K562 (cell line): ENCODE data around the gene DBI. TPM values are rescaled to one million over a fixed set of nuclear protein-coding genes. Genes with fewer than 3 reads are reported as not detected.

Experiments used
- ATAC-seq: fragments of 200-7000 bp; cut with Tn5 transposase; 3 replicates; pipeline ENCODE4 v1.9.1; 2020; ENCODE audit warnings: moderate library complexity
- BruUV-seq: library from RNA; stranded (reverse); fragments of 400-500 nt; replicated peaks from 2 replicates; lab custom pipeline; 2021; lab: Mats Ljungman, UMichigan
- CTCF ChIA-PET: fragments of 300-600 bp; formaldehyde crosslinking; extraction: SDS; loops from one replicate; lab custom pipeline; 2021; ENCODE audit warnings: low intra/inter-chr PET ratio; lab: Yijun Ruan, JAX
- POLR2A ChIA-PET: fragments of 300-600, 350-650 bp; sonication (Branson Sonifier 250); formaldehyde crosslinking; extraction: SDS; loops from one replicate; lab custom pipeline; 2021; ENCODE audit warnings: antibody characterized with exemption, inconsistent platforms; lab: Yijun Ruan, JAX
- DNase-seq, 4 experiments: peaks; one replicate each; pipeline versions ENCODE4 v3.0.0 to v3.0.0-alpha.2; 2011 to 2018; ENCODE audit warnings: low spot score in 3 of 4, mixed read lengths in 3 of 4; ENCODE audit errors: extremely low read depth in 1 of 4
- FAIRE-seq: peaks from 2 replicates; lab custom pipeline; 2011; peaks lifted over from hg19 to GRCh38; lab: Jason Lieb, UNC
- H2AFZ ChIP-seq: 2 replicates; pipeline ENCODE4 v1.6.0; 2011; ENCODE audit warnings: low read depth, low read length, control low read depth, inconsistent platforms
- H3K27ac ChIP-seq: fragments of 200-600 bp; 3 replicates; pipeline ENCODE4 v1.8.0; 2011; ENCODE audit warnings: low read depth, mild to moderate bottlenecking, control low read depth, inconsistent platforms, low read length, moderate library complexity, mixed read lengths; ENCODE audit errors: extremely low read depth
- H3K27me3 ChIP-seq, 2 experiments: fragments of 300-600 bp in 1 of 2; 2 replicates in 1 of 2; 3 replicates in 1 of 2; pipeline versions ENCODE4 v1.6.0 to v1.8.0; 2011; ENCODE audit warnings: inconsistent platforms in 2 of 2, low read length in 2 of 2, mild to moderate bottlenecking in 1 of 2, mixed read lengths in 1 of 2, moderate library complexity in 1 of 2; ENCODE audit not compliant: control insufficient read depth in 2 of 2, insufficient read depth in 2 of 2
- H3K36me3 ChIP-seq: fragments of 300-600 bp; 3 replicates; pipeline ENCODE4 v1.8.0; 2011; ENCODE audit warnings: mild to moderate bottlenecking, low read length, inconsistent platforms; ENCODE audit not compliant: control insufficient read depth, insufficient read depth
- H3K4me1 ChIP-seq, 2 experiments: fragments of 200-600 bp in 1 of 2; replicated peaks in 1 of 2; 2 replicates in 1 of 2; 3 replicates in 1 of 2; pipeline versions ENCODE4 v1.5.1 to v1.8.0; 2011; ENCODE audit warnings: inconsistent platforms in 2 of 2, low read length in 2 of 2, mild to moderate bottlenecking in 1 of 2, mixed read lengths in 1 of 2, moderate library complexity in 1 of 2; ENCODE audit not compliant: control insufficient read depth in 2 of 2, insufficient read depth in 2 of 2
- H3K4me2 ChIP-seq: 2 replicates; pipeline ENCODE4 v1.6.1; 2011; ENCODE audit warnings: low read length, control low read depth, inconsistent platforms, mixed read lengths; ENCODE audit not compliant: insufficient read depth
- H3K4me3 ChIP-seq: fragments of 200-600 bp; sonication (generic), shearing (Covaris generic); 2 replicates; pipeline ENCODE4 v1.5.1; 2016; ENCODE audit warnings: control low read depth, inconsistent platforms
- H3K79me2 ChIP-seq: fragments of 200-600 bp; 3 replicates; pipeline ENCODE4 v1.8.0; 2011; ENCODE audit warnings: low read length, inconsistent platforms; ENCODE audit not compliant: control insufficient read depth, insufficient read depth
- H3K9ac ChIP-seq, 2 experiments: 2 replicates each; pipeline versions ENCODE4 v1.6.0 to v1.6.1; 2011; ENCODE audit warnings: low read depth in 2 of 2, low read length in 2 of 2, control low read depth in 1 of 2, inconsistent platforms in 1 of 2, mild to moderate bottlenecking in 1 of 2, mixed read lengths in 1 of 2; ENCODE audit not compliant: insufficient read depth in 1 of 2
- H3K9me1 ChIP-seq: one replicate; pipeline ENCODE4 v1.6.0; 2011; ENCODE audit warnings: inconsistent platforms, mild to moderate bottlenecking, low read length, moderate library complexity; ENCODE audit not compliant: control insufficient read depth, insufficient read depth
- H3K9me3 ChIP-seq: replicated peaks from 2 replicates; pipeline ENCODE4 v1.5.1; 2011; ENCODE audit warnings: low read depth, low read length, inconsistent platforms; ENCODE audit not compliant: control insufficient read depth, insufficient read depth
- H4K20me1 ChIP-seq: replicated peaks from 2 replicates; pipeline ENCODE4 v1.6.1; 2011; ENCODE audit warnings: low read length, inconsistent platforms, mixed read lengths; ENCODE audit not compliant: control insufficient read depth, insufficient read depth
- BMI1 ChIP-seq: fragments of 150-350 bp; IDR thresholded peaks from 2 replicates; pipeline ENCODE4 v1.6.1; 2014; ENCODE audit warnings: low read length
- FIP1L1 ChIP-seq: fragments of 200-400 bp; formaldehyde crosslinking; IDR thresholded peaks from 2 replicates; pipeline ENCODE4 v1.6.1; 2018; ENCODE audit warnings: mild to moderate bottlenecking, low read depth, low read length; ENCODE audit not compliant: poor library complexity, severe bottlenecking
- KDM1A ChIP-seq, 2 experiments: fragments of 450-650 bp; IDR thresholded peaks; 2 replicates each; pipeline ENCODE4 v1.6.1; 2016; ENCODE audit warnings: mild to moderate bottlenecking in 2 of 2
- KDM5B ChIP-seq: fragments of 200-600 bp; sonication (generic); IDR thresholded peaks from 2 replicates; pipeline ENCODE4 v1.6.1; 2012; ENCODE audit warnings: low read depth, mild to moderate bottlenecking, moderate library complexity, low read length, control low read depth, inconsistent platforms; ENCODE audit not compliant: insufficient replicate concordance
- POLR2B ChIP-seq: fragments of 450-650 bp; IDR thresholded peaks from 2 replicates; pipeline ENCODE4 v1.6.1; 2018; ENCODE audit warnings: low read depth; ENCODE audit not compliant: partially characterized antibody
- ZNF217 ChIP-seq: sonication (generic); formaldehyde crosslinking; IDR thresholded peaks from 2 replicates; pipeline ENCODE4 v1.8.0; 2022; ENCODE audit warnings: mild to moderate bottlenecking, missing genetic modification reagents
- ZNF316 ChIP-seq: fragments of 450-650 bp; IDR thresholded peaks from 2 replicates; pipeline ENCODE4 v1.6.1; 2016
- WGBS: fragments of 100-300 bp; shearing (Covaris generic); methylation state at CpG from one replicate; pipeline ENCODE4 v1.1.6; 2016; ENCODE audit warnings: low coverage, mixed read lengths; ENCODE audit not compliant: insufficient coverage; ENCODE audit errors: missing lambda C conversion rate; 5-methylcytosine and 5-hydroxymethylcytosine counted together
- in situ Hi-C: fragments of 300-500 bp; cut with MboI; formaldehyde crosslinking; loops from 4 replicates; pipeline ENCODE4 v1.15.0; 2018; ENCODE audit warnings: inconsistent platforms, mixed read lengths
- intact Hi-C: fragments of 100-400 bp; cut with micrococcal nuclease; formaldehyde crosslinking; loops from 2 replicates; pipeline ENCODE4 v1.14.2; 2022
- polyA plus RNA-seq, 8 experiments: library from polyadenylated mRNA; depleted of rRNA in 4 of 8; stranded (reverse) in 5 of 8; unstranded in 3 of 8; fragments of >200 nt; fragmentation: Nextera tagmentation in 2 of 8; fragmentation: Illumina TruSeq in 1 of 8; extraction: Ambion mirVana in 2 of 8; extraction: Trizol in 1 of 8; gene quantifications; 2 replicates each; pipeline versions ENCODE4 v1.2.1 to v1.2.3, GENCODE V29; 2011 to 2014; ENCODE audit warnings: inconsistent platforms in 1 of 8, missing spikeins in 1 of 8
- total RNA-seq, 7 experiments: library from RNA; depleted of rRNA in 6 of 7; stranded (reverse); fragments of >200 nt in 6 of 7; fragmentation: Illumina TruSeq in 2 of 7; extraction: Trizol in 2 of 7; gene quantifications; 2 replicates each; pipeline versions ENCODE4 v1.2.1 to v1.2.3, GENCODE V29; 2011 to 2021; ENCODE audit warnings: low replicate concordance in 1 of 7
- TF ChIP-seq, protein P1 (sequence below): IDR thresholded peaks from 2 replicates; pipeline ENCODE4 v1.6.1; 2011; ENCODE audit not compliant: insufficient read length; ENCODE audit errors: extremely low read depth
- TF ChIP-seq, protein P2 (sequence below): fragments of 250-450 bp; sonication (Bioruptor Pico); IDR thresholded peaks from 2 replicates; pipeline ENCODE4 v1.5.0; 2020; ENCODE audit warnings: mild to moderate bottlenecking
- TF ChIP-seq, protein P3 (sequence below): fragments of 450-650 bp; IDR thresholded peaks from 2 replicates; pipeline ENCODE4 v1.6.1; 2018; ENCODE audit warnings: mild to moderate bottlenecking, low read depth; ENCODE audit not compliant: partially characterized antibody
- TF ChIP-seq, protein P4 (sequence below): fragments of 150-350 bp; IDR thresholded peaks from 2 replicates; pipeline ENCODE4 v1.6.1; 2014; ENCODE audit warnings: low read depth, mild to moderate bottlenecking, low read length, borderline replicate concordance

DBI gene
- total and polyA plus RNA-seq, 9 of the 15 experiments (the other 6 are each of a cell fraction or from before 2014, with no cell fraction given): 55.8 to 443 (median 194) TPM

DNA sequence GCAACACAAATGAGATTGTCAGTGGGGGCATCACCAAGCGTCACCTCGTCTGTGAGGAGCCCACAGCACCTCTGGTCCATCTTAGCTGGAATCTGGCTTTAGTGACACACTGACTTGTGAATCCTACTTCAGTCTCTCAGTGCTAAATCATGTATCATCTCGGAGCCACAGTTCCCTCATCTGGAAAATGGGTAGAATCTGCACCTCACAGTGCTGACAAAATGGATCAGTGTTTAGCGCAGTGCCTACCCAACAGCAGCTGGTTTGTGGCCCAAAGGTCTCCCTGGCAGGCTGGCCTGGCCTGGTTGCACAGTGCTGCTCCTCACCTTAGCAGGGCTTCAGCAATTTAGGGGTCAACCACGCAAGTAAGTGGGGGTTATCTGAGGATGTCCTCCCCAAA lies 10.0 kb downstream of the DBI start:
- Histone ChIP-seq H3K4me1 (peaks cover 0 to 2% of the 10 kb centered on the region in 2 experiments; a peak in 3 of 5 replicates), H3K4me3 (no peak overlapping the region), H3K9me3 (no peaks in the 10 kb centered on the region), H2AFZ (no peak overlapping the region), H3K9ac (no peak overlapping the region), H3K27me3 (peaks cover 0 to 5% of the 10 kb centered on the region in 2 experiments; a peak in 1 of 5 replicates), H4K20me1 (no peaks in the 10 kb centered on the region), H3K27ac (no peak overlapping the region), H3K4me2 (no peak overlapping the region), H3K36me3 (peaks cover 12% of the 10 kb centered on the region; the same call in 1 of the 3 replicates), H3K79me2 (no peaks in the 10 kb centered on the region), H3K9me1 (no peaks in the 10 kb centered on the region)
- TF ChIP-seq KDM5B (no peak), KDM1A (IDR thresholded peaks at IDR 0.05) (no peak), ZNF316 (no peak), ZNF217 (no peak), FIP1L1 (no peak), POLR2B (no peak), BMI1 (no peak)
- TF ChIP-seq, protein P1, sequence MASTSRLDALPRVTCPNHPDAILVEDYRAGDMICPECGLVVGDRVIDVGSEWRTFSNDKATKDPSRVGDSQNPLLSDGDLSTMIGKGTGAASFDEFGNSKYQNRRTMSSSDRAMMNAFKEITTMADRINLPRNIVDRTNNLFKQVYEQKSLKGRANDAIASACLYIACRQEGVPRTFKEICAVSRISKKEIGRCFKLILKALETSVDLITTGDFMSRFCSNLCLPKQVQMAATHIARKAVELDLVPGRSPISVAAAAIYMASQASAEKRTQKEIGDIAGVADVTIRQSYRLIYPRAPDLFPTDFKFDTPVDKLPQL: no peak
- TF ChIP-seq, protein P2, sequence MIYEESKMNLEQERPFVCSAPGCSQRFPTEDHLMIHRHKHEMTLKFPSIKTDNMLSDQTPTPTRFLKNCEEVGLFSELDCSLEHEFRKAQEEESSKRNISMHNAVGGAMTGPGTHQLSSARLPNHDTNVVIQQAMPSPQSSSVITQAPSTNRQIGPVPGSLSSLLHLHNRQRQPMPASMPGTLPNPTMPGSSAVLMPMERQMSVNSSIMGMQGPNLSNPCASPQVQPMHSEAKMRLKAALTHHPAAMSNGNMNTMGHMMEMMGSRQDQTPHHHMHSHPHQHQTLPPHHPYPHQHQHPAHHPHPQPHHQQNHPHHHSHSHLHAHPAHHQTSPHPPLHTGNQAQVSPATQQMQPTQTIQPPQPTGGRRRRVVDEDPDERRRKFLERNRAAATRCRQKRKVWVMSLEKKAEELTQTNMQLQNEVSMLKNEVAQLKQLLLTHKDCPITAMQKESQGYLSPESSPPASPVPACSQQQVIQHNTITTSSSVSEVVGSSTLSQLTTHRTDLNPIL (CRISPR knock-in tag): no peak
- TF ChIP-seq, protein P3, sequence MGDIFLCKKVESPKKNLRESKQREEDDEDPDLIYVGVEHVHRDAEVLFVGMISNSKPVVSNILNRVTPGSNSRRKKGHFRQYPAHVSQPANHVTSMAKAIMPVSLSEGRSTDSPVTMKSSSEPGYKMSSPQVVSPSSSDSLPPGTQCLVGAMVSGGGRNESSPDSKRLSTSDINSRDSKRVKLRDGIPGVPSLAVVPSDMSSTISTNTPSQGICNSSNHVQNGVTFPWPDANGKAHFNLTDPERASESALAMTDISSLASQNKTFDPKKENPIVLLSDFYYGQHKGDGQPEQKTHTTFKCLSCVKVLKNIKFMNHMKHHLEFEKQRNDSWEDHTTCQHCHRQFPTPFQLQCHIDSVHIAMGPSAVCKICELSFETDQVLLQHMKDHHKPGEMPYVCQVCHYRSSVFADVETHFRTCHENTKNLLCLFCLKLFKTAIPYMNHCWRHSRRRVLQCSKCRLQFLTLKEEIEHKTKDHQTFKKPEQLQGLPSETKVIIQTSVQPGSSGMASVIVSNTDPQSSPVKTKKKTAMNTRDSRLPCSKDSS: no peak
- TF ChIP-seq, protein P4, sequence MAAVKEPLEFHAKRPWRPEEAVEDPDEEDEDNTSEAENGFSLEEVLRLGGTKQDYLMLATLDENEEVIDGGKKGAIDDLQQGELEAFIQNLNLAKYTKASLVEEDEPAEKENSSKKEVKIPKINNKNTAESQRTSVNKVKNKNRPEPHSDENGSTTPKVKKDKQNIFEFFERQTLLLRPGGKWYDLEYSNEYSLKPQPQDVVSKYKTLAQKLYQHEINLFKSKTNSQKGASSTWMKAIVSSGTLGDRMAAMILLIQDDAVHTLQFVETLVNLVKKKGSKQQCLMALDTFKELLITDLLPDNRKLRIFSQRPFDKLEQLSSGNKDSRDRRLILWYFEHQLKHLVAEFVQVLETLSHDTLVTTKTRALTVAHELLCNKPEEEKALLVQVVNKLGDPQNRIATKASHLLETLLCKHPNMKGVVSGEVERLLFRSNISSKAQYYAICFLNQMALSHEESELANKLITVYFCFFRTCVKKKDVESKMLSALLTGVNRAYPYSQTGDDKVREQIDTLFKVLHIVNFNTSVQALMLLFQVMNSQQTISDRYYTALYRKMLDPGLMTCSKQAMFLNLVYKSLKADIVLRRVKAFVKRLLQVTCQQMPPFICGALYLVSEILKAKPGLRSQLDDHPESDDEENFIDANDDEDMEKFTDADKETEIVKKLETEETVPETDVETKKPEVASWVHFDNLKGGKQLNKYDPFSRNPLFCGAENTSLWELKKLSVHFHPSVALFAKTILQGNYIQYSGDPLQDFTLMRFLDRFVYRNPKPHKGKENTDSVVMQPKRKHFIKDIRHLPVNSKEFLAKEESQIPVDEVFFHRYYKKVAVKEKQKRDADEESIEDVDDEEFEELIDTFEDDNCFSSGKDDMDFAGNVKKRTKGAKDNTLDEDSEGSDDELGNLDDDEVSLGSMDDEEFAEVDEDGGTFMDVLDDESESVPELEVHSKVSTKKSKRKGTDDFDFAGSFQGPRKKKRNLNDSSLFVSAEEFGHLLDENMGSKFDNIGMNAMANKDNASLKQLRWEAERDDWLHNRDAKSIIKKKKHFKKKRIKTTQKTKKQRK: no peak
- in situ Hi-C loops (no loop called here), intact Hi-C loops (no loop called here)
- 21% methylated on average over 5 of the region's 5 CpGs for WGBS
- no TSS peak for BruUV-seq
- ChIA-PET CTCF (no interaction called here), POLR2A (interaction anchor here (1.2 kb wide), 1 partner anchor 13 kb away, joined by 4 read pairs; no protein-coding TSS in a partner anchor)
- DNase-seq (no peak), FAIRE-seq (no peak), ATAC-seq (no peak)
